Natural killer cell (primary cell): Measurements from ENCODE around the gene NCS1. TPM values are rescaled to one million over a fixed set of nuclear protein-coding genes. Genes with fewer than 3 reads are reported as not detected.
A peak's percentile ranks its signal among the peaks of the same experiment; 100 is the strongest.

Experiments
- ATAC-seq, 3 donors: fragments of 150-1000 bp in 2 of 3; fragments of 200-7000 bp in 1 of 3; cut with Tn5 transposase; 1 replicate in 1 of 3; 2 replicates in 2 of 3; pipeline ENCODE4 v1.10.0; 2021; ENCODE audit warnings: mild to moderate bottlenecking in 2 of 3, moderate library complexity in 2 of 3
- DNase-seq, 2 donors: peaks; one replicate each; pipeline versions ENCODE4 v3.0.0 to v3.0.0-alpha.2; 2013 to 2021; ENCODE audit warnings: mixed read lengths in 1 of 2
- H3K27ac ChIP-seq: one replicate; pipeline ENCODE4 v1.5.1; 2013; ENCODE audit warnings: mild to moderate bottlenecking, low read length
- H3K27me3 ChIP-seq: one replicate; pipeline ENCODE4 v1.6.1; 2013; ENCODE audit warnings: low read length; ENCODE audit not compliant: control insufficient read depth, insufficient read depth
- H3K36me3 ChIP-seq: one replicate; pipeline ENCODE4 v1.6.1; 2013; ENCODE audit warnings: low read length; ENCODE audit not compliant: control insufficient read depth, insufficient read depth
- H3K4me1 ChIP-seq: one replicate; pipeline ENCODE4 v1.6.1; 2013; ENCODE audit warnings: low read length; ENCODE audit not compliant: control insufficient read depth, insufficient read depth
- H3K4me3 ChIP-seq: one replicate; pipeline ENCODE4 v1.5.1; 2013; ENCODE audit warnings: low read length
- H3K9me3 ChIP-seq: one replicate; pipeline ENCODE4 v1.6.1; 2013; ENCODE audit warnings: low read length; ENCODE audit not compliant: control insufficient read depth, insufficient read depth
- H3K27ac Mint-ChIP-seq, 2 donors: one replicate each; pipeline ENCODE4 v1.8.0; 2022; ENCODE audit warnings: mild to moderate bottlenecking in 2 of 2, mixed read lengths in 2 of 2, moderate library complexity in 1 of 2
- H3K27me3 Mint-ChIP-seq, 2 donors: one replicate each; pipeline ENCODE4 v1.8.0; 2022; ENCODE audit warnings: low read depth in 2 of 2, mixed read lengths in 2 of 2
- H3K36me3 Mint-ChIP-seq: one replicate; pipeline ENCODE4 v1.8.0; 2022; ENCODE audit warnings: mixed read lengths
- H3K4me1 Mint-ChIP-seq, 2 donors: one replicate each; pipeline ENCODE4 v1.8.0; 2022; ENCODE audit warnings: mixed read lengths in 2 of 2
- H3K4me3 Mint-ChIP-seq: one replicate; pipeline ENCODE4 v1.8.0; 2022; ENCODE audit warnings: mild to moderate bottlenecking, moderate library complexity, mixed read lengths
- H3K9me3 Mint-ChIP-seq, 2 donors: one replicate each; pipeline ENCODE4 v1.8.0; 2022; ENCODE audit warnings: mixed read lengths in 2 of 2
- CTCF ChIP-seq: fragments of 200-600 bp; IDR thresholded peaks from one replicate; pipeline ENCODE4 v1.8.0; 2022; ENCODE audit warnings: antibody characterized with exemption
- WGBS: methylation state at CpG from one replicate; pipeline ENCODE4 v1.1.7; 2013; ENCODE audit warnings: missing lambda C conversion rate; ENCODE audit not compliant: insufficient coverage; 5-methylcytosine and 5-hydroxymethylcytosine counted together
- intact Hi-C: fragments of 100-400 bp; cut with micrococcal nuclease; formaldehyde crosslinking; loops from one replicate; pipeline ENCODE4 v1.14.2; 2022
- total RNA-seq, 4 donors: library from RNA; stranded (reverse); fragments of 120-200 nt in 1 of 4; gene quantifications; one replicate each; pipeline versions ENCODE4 v1.2.3 to v1.2.4, GENCODE V29; 2013 to 2022

Gene NCS1
- total RNA-seq, 3 donors from 2014 or later (not counting 1 experiment from before 2014, with no cell fraction given) = 1.4 to 2.4 (median 1.5) TPM

GRCh38 chr9:130129432-130130061 lies 42.7 kb upstream of the NCS1 start:
- Histone ChIP-seq H3K27ac (peak overlapping the region; percentile 97), H3K4me3 (no peak overlapping the region), H3K4me1 (peaks cover 65% of the 10 kb centered on the region), H3K9me3 (no peaks in the 10 kb centered on the region), H3K27me3 (no peaks in the 10 kb centered on the region), H3K36me3 (peaks cover 7% of the 10 kb centered on the region)
- H3K27ac Mint-ChIP-seq = peak overlapping the region; percentile 96 to 100
- H3K9me3 Mint-ChIP-seq = no peaks in the 10 kb centered on the region
- WGBS = 80% methylated on average over 19 of the region's 22 CpGs
- DNase-seq (peak; percentile 35 to 58), ATAC-seq (peak in 2 of 3 donors; percentile 2 to 3)
- intact Hi-C loops = loop anchor here (1.0 to 10.0 kb wide), 5 partner anchors 43 to 262 kb away; partner anchors contain the start of gene NCS1
- peak overlapping the region; percentile 91 for H3K4me3 Mint-ChIP-seq
- H3K36me3 Mint-ChIP-seq = no peaks in the 10 kb centered on the region
- TF ChIP-seq CTCF = no peak
- H3K27me3 Mint-ChIP-seq = no peaks in the 10 kb centered on the region
- H3K4me1 Mint-ChIP-seq = peaks cover 65 to 70% of the 10 kb centered on the region in 2 donors

- intact Hi-C loops = no loop called here
- no peaks in the 10 kb centered on the region for H3K36me3 Mint-ChIP-seq
- H3K27ac Mint-ChIP-seq = peak overlapping the region; percentile 68 to 96
- peaks cover 67 to 72% of the 10 kb centered on the region in 2 donors for H3K4me1 Mint-ChIP-seq
- no peak overlapping the region for H3K4me3 ChIP-seq
- no peaks in the 10 kb centered on the region for H3K27me3 ChIP-seq
- no peaks in the 10 kb centered on the region for H3K27me3 Mint-ChIP-seq
- ATAC-seq = no peak
- no peak for DNase-seq
- H3K36me3 ChIP-seq = peaks cover 7% of the 10 kb centered on the region
- no peak for TF ChIP-seq CTCF
- H3K27ac ChIP-seq = no peak overlapping the region
- peaks cover 10% of the 10 kb centered on the region for H3K9me3 ChIP-seq
- no peaks in the 10 kb centered on the region for H3K9me3 Mint-ChIP-seq
- WGBS = 99% methylated on average over 6 of the region's 7 CpGs
- H3K4me1 ChIP-seq = peaks cover 60% of the 10 kb centered on the region
- H3K4me3 Mint-ChIP-seq = peak overlapping the region; percentile 31
These were observed 39.5 kb upstream of the NCS1 start for GRCh38 chr9:130132746-130133145.

- no peak overlapping the region for H3K4me3 Mint-ChIP-seq
- H3K27ac ChIP-seq = no peak overlapping the region
- H3K27ac Mint-ChIP-seq = no peak overlapping the region
- no peak overlapping the region for H3K4me3 ChIP-seq
- intact Hi-C loops = no loop called here
- DNase-seq (no peak), ATAC-seq (no peak)
- H3K4me1 Mint-ChIP-seq = peaks cover 50 to 58% of the 10 kb centered on the region in 2 donors
- H3K9me3 ChIP-seq = peaks cover 10% of the 10 kb centered on the region
- no peaks in the 10 kb centered on the region for H3K27me3 ChIP-seq
- no peaks in the 10 kb centered on the region for H3K36me3 Mint-ChIP-seq
- no peaks in the 10 kb centered on the region for H3K9me3 Mint-ChIP-seq
- no peaks in the 10 kb centered on the region for H3K27me3 Mint-ChIP-seq
- peaks cover 4% of the 10 kb centered on the region for H3K36me3 ChIP-seq
- WGBS = 97% methylated on average over 15 of the region's 15 CpGs
- peaks cover 31% of the 10 kb centered on the region for H3K4me1 ChIP-seq
- TF ChIP-seq CTCF = no peak
These were observed 35.0 kb upstream of the NCS1 start for GRCh38 chr9:130137081-130137640.
